ENCODE data around the gene CDK19. TPM values are rescaled to one million over a fixed set of nuclear protein-coding genes. Genes with fewer than 3 reads are reported as not detected.

Gene CDK19
- total and polyA plus RNA-seq, 10 of the 15 experiments (the other 5 are each of a cell fraction or from before 2014, with no cell fraction given) = 4.6 to 21.4 (median 12.4) TPM

GRCh38 chr6:110828396-110828795 lies 13.1 kb upstream of the CDK19 start:
- H3K4me3 ChIP-seq = no peak overlapping the region
- CTCF ChIA-PET = no interaction called here
- H3K4me2 ChIP-seq (ENCODE audit: control insufficient read depth, insufficient read depth) = no peak overlapping the region
- H3K4me1 ChIP-seq (ENCODE audit: control insufficient read depth, insufficient read depth, low read length) = no peaks in the 10 kb centered on the region
- RAD21 ChIA-PET (ENCODE audit: unreplicated experiment) = interaction anchor here (0.9 kb wide), 1 partner anchor 300 kb away, joined by 3 read pairs; no protein-coding TSS in a partner anchor
- BruUV-seq (replicated peaks) = no TSS peak
- H3K36me3 ChIP-seq (ENCODE audit: control insufficient read depth in 2 of 2, insufficient read depth in 2 of 2, low read length in 1 of 2) = no peaks in the 10 kb centered on the region
- no peaks in the 10 kb centered on the region for H4K20me1 ChIP-seq (ENCODE audit: control insufficient read depth, insufficient read depth)
- WGBS (ENCODE audit: insufficient coverage, insufficient replicate concordance, low lambda C conversion rate, missing lambda C conversion rate) = 6% methylated on average over 1 of the region's 1 CpG
- H3K9me3 ChIP-seq (replicated peaks; ENCODE audit: control insufficient read depth, insufficient read depth, low read length) = no peaks in the 10 kb centered on the region
- FAIRE-seq (no peak), DNase-seq (ENCODE audit: low read depth, low spot score) (no peak), ATAC-seq (no peak)
- intact Hi-C loops (cut with micrococcal nuclease; ENCODE audit: unreplicated experiment) = no loop called here
- in situ Hi-C loops (cut with MboI) = no loop called here
- H3K79me2 ChIP-seq (ENCODE audit: control insufficient read depth, insufficient read depth, low read length) = no peaks in the 10 kb centered on the region
- SMC1A ChIA-PET (ENCODE audit: uncharacterized antibody, unreplicated experiment) = interaction anchor here (1.2 to 1.3 kb wide), 2 partner anchors 15 to 50 kb away, joined by 3 to 4 read pairs; no protein-coding TSS in a partner anchor
- H3K9ac ChIP-seq (ENCODE audit: control insufficient read depth, insufficient read depth, low read length) = no peak overlapping the region
- no peaks in the 10 kb centered on the region for H3K27me3 ChIP-seq (replicated peaks in 1 of 2; ENCODE audit: control insufficient read depth in 2 of 2, insufficient read depth in 2 of 2, low read length in 1 of 2)
- POLR2A ChIA-PET = no interaction called here
- no peak overlapping the region for H2AFZ ChIP-seq (ENCODE audit: control insufficient read depth, low read depth, low read length)
- no peak overlapping the region for H3K27ac ChIP-seq (ENCODE audit: control insufficient read depth, insufficient read depth)
- TF ChIP-seq CHD4 (IDR thresholded peaks at IDR 0.05) = no peak
- TF ChIP-seq POLR2A (IDR thresholded peaks at IDR 0.05; ENCODE audit: low read depth, low read length) = no peak
- TF ChIP-seq FOXK2 (IDR thresholded peaks at IDR 0.05) = no peak
- TF ChIP-seq RFX5 (IDR thresholded peaks at IDR 0.05; ENCODE audit: low read depth, low read length) = no peak
- no peak for TF ChIP-seq REST (IDR thresholded peaks at IDR 0.05; ENCODE audit: low read depth, low read length)
- no peak for TF ChIP-seq ESRRA (IDR thresholded peaks at IDR 0.05; ENCODE audit: low read length)
- TF ChIP-seq, protein P1, sequence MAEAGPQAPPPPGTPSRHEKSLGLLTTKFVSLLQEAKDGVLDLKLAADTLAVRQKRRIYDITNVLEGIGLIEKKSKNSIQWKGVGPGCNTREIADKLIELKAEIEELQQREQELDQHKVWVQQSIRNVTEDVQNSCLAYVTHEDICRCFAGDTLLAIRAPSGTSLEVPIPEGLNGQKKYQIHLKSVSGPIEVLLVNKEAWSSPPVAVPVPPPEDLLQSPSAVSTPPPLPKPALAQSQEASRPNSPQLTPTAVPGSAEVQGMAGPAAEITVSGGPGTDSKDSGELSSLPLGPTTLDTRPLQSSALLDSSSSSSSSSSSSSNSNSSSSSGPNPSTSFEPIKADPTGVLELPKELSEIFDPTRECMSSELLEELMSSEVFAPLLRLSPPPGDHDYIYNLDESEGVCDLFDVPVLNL (IDR thresholded peaks at IDR 0.05; ENCODE audit: low read depth, low read length) = no peak
- TF ChIP-seq, protein P2, sequence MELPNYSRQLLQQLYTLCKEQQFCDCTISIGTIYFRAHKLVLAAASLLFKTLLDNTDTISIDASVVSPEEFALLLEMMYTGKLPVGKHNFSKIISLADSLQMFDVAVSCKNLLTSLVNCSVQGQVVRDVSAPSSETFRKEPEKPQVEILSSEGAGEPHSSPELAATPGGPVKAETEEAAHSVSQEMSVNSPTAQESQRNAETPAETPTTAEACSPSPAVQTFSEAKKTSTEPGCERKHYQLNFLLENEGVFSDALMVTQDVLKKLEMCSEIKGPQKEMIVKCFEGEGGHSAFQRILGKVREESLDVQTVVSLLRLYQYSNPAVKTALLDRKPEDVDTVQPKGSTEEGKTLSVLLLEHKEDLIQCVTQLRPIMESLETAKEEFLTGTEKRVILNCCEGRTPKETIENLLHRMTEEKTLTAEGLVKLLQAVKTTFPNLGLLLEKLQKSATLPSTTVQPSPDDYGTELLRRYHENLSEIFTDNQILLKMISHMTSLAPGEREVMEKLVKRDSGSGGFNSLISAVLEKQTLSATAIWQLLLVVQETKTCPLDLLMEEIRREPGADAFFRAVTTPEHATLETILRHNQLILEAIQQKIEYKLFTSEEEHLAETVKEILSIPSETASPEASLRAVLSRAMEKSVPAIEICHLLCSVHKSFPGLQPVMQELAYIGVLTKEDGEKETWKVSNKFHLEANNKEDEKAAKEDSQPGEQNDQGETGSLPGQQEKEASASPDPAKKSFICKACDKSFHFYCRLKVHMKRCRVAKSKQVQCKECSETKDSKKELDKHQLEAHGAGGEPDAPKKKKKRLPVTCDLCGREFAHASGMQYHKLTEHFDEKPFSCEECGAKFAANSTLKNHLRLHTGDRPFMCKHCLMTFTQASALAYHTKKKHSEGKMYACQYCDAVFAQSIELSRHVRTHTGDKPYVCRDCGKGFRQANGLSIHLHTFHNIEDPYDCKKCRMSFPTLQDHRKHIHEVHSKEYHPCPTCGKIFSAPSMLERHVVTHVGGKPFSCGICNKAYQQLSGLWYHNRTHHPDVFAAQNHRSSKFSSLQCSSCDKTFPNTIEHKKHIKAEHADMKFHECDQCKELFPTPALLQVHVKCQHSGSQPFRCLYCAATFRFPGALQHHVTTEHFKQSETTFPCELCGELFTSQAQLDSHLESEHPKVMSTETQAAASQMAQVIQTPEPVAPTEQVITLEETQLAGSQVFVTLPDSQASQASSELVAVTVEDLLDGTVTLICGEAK (IDR thresholded peaks at IDR 0.05; ENCODE audit: borderline replicate concordance) = no peak
- no peak for TF ChIP-seq ATF2 (IDR thresholded peaks at IDR 0.05; ENCODE audit: low read length)
- no peak for TF ChIP-seq SKIL (IDR thresholded peaks at IDR 0.05; ENCODE audit: low read depth, poor library complexity, severe bottlenecking)
- no peak for TF ChIP-seq SREBF1 (IDR thresholded peaks at IDR 0.05; ENCODE audit: low read length)
- TF ChIP-seq HDGF (IDR thresholded peaks at IDR 0.05) = no peak
- no peak for TF ChIP-seq MEF2A (IDR thresholded peaks at IDR 0.05; ENCODE audit: insufficient read depth, low read depth, low read length)
- no peak for TF ChIP-seq HDAC2 (IDR thresholded peaks at IDR 0.05)

All from GM12878 (cell line).